Natural killer cell (primary cell): ENCODE results near the gene AKAP8L. TPM values are rescaled to one million over a fixed set of nuclear protein-coding genes. Genes with fewer than 3 reads are reported as not detected.

Experiments
- ATAC-seq, 3 donors: fragments of 150-1000 bp in 2 of 3; fragments of 200-7000 bp in 1 of 3; cut with Tn5 transposase; 1 replicate in 1 of 3; 2 replicates in 2 of 3; pipeline ENCODE4 v1.10.0; 2021; ENCODE audit warnings: mild to moderate bottlenecking in 2 of 3, moderate library complexity in 2 of 3
- DNase-seq, 2 donors: peaks; one replicate each; pipeline versions ENCODE4 v3.0.0 to v3.0.0-alpha.2; 2013 to 2021; ENCODE audit warnings: mixed read lengths in 1 of 2
- H3K27ac ChIP-seq: one replicate; pipeline ENCODE4 v1.5.1; 2013; ENCODE audit warnings: mild to moderate bottlenecking, low read length
- H3K27me3 ChIP-seq: one replicate; pipeline ENCODE4 v1.6.1; 2013; ENCODE audit warnings: low read length; ENCODE audit not compliant: control insufficient read depth, insufficient read depth
- H3K36me3 ChIP-seq: one replicate; pipeline ENCODE4 v1.6.1; 2013; ENCODE audit warnings: low read length; ENCODE audit not compliant: control insufficient read depth, insufficient read depth
- H3K4me1 ChIP-seq: one replicate; pipeline ENCODE4 v1.6.1; 2013; ENCODE audit warnings: low read length; ENCODE audit not compliant: control insufficient read depth, insufficient read depth
- H3K4me3 ChIP-seq: one replicate; pipeline ENCODE4 v1.5.1; 2013; ENCODE audit warnings: low read length
- H3K9me3 ChIP-seq: one replicate; pipeline ENCODE4 v1.6.1; 2013; ENCODE audit warnings: low read length; ENCODE audit not compliant: control insufficient read depth, insufficient read depth
- H3K27ac Mint-ChIP-seq, 2 donors: one replicate each; pipeline ENCODE4 v1.8.0; 2022; ENCODE audit warnings: mild to moderate bottlenecking in 2 of 2, mixed read lengths in 2 of 2, moderate library complexity in 1 of 2
- H3K27me3 Mint-ChIP-seq, 2 donors: one replicate each; pipeline ENCODE4 v1.8.0; 2022; ENCODE audit warnings: low read depth in 2 of 2, mixed read lengths in 2 of 2
- H3K36me3 Mint-ChIP-seq: one replicate; pipeline ENCODE4 v1.8.0; 2022; ENCODE audit warnings: mixed read lengths
- H3K4me1 Mint-ChIP-seq, 2 donors: one replicate each; pipeline ENCODE4 v1.8.0; 2022; ENCODE audit warnings: mixed read lengths in 2 of 2
- H3K4me3 Mint-ChIP-seq: one replicate; pipeline ENCODE4 v1.8.0; 2022; ENCODE audit warnings: mild to moderate bottlenecking, moderate library complexity, mixed read lengths
- H3K9me3 Mint-ChIP-seq, 2 donors: one replicate each; pipeline ENCODE4 v1.8.0; 2022; ENCODE audit warnings: mixed read lengths in 2 of 2
- CTCF ChIP-seq: fragments of 200-600 bp; IDR thresholded peaks from one replicate; pipeline ENCODE4 v1.8.0; 2022; ENCODE audit warnings: antibody characterized with exemption
- WGBS: methylation state at CpG from one replicate; pipeline ENCODE4 v1.1.7; 2013; ENCODE audit warnings: missing lambda C conversion rate; ENCODE audit not compliant: insufficient coverage; 5-methylcytosine and 5-hydroxymethylcytosine counted together
- intact Hi-C: fragments of 100-400 bp; cut with micrococcal nuclease; formaldehyde crosslinking; loops from one replicate; pipeline ENCODE4 v1.14.2; 2022
- total RNA-seq, 4 donors: library from RNA; stranded (reverse); fragments of 120-200 nt in 1 of 4; gene quantifications; one replicate each; pipeline versions ENCODE4 v1.2.3 to v1.2.4, GENCODE V29; 2013 to 2022

AKAP8L gene
- total RNA-seq, 3 donors from 2014 or later (not counting 1 experiment from before 2014, with no cell fraction given) = 144 to 174 (median 173) TPM

DNA sequence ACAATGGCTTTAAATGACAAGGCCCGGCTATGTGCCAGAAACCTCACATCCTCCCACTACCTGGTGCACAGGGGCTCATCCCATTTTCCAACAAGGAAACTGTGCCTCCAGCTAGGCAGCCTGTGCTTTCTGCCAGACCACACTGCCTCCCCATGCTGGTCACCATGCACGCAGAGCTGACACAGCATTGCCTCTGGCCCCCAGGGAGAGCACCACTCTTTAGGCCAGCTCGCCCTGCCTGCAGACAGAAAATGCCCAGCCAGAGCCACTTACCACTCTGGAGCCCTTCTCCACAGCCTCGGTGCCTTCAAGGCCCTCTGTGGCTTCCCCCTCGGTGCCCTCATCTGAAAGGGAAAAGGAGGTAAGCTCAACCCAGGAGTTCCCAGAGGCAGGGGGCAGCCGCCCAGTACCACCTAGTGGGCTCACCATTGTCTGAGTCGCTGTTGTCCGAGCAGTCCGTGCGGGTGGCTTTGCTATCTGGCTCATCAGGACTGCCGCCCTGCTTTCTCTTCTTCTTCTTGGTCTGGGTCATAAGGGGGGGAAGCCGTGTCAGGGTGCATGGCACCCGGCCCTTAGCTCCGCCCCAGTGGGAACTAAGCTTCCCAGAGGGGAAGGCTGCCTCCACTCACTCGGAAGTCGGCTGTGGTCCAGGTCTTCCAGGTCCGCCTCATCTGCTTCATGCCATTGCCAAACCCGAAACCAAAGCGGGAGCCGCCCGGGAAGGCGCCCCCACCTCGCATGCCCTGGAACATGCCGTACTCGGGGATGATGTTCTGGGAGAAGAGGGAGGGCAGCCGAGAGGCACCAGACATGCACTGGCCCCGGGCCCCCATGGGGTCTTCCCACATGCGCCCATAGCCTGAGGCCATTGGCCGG, 18.0 kb downstream of the AKAP8L start:
- no peak for ATAC-seq
- no peak for DNase-seq
- no peak for TF ChIP-seq CTCF
- Histone ChIP-seq H3K9me3 (no peaks in the 10 kb centered on the region), H3K27ac (no peak overlapping the region), H3K36me3 (peaks cover 78% of the 10 kb centered on the region), H3K4me1 (peaks cover 10% of the 10 kb centered on the region), H3K27me3 (no peaks in the 10 kb centered on the region), H3K4me3 (no peak overlapping the region)
- whole genome bisulfite sequencing = 98% methylated on average over 29 of the region's 29 CpGs
- intact Hi-C loops = no loop called here
- Mint-ChIP-seq H3K4me1 (peaks cover 20 to 39% of the 10 kb centered on the region in 2 donors), H3K9me3 (no peaks in the 10 kb centered on the region), H3K27me3 (no peaks in the 10 kb centered on the region), H3K4me3 (no peak overlapping the region), H3K36me3 (peaks cover 15% of the 10 kb centered on the region), H3K27ac (no peak overlapping the region)

- ATAC-seq (no peak), DNase-seq (no peak)
- Mint-ChIP-seq H3K4me3 (no peak overlapping the region), H3K4me1 (peaks cover 12 to 31% of the 10 kb centered on the region in 2 donors), H3K27me3 (no peaks in the 10 kb centered on the region), H3K9me3 (no peaks in the 10 kb centered on the region), H3K36me3 (peaks cover 15% of the 10 kb centered on the region), H3K27ac (no peak overlapping the region)
- 97% methylated on average over 14 of the region's 14 CpGs for WGBS
- intact Hi-C loops = no loop called here
- Histone ChIP-seq H3K27ac (no peak overlapping the region), H3K27me3 (no peaks in the 10 kb centered on the region), H3K36me3 (peaks cover 77% of the 10 kb centered on the region), H3K4me3 (no peak overlapping the region), H3K4me1 (peaks cover 6% of the 10 kb centered on the region), H3K9me3 (no peaks in the 10 kb centered on the region)
- TF ChIP-seq CTCF = no peak
These were observed 19.2 kb downstream of the AKAP8L start for GRCh38 chr19:15399635-15400034.

DNA sequence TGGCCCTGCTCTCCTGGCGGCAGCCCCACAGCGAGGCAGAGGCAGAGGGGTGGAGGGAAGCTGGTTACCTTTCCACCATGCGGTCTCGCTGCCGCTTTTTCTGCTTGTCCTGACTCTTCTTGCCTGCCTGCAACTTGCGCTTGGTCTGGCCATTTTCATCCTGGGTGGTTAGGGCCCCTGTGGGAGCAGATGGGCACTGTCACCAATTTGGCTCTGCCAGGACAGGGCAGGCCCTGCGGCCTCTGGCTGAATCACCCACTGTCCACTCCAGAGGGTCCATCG, 19.6 kb downstream of the AKAP8L start:
- no peaks in the 10 kb centered on the region for H3K27me3 ChIP-seq
- Mint-ChIP-seq H3K27ac (no peak overlapping the region), H3K4me3 (no peak overlapping the region), H3K36me3 (peaks cover 15% of the 10 kb centered on the region), H3K4me1 (peaks cover 7 to 26% of the 10 kb centered on the region in 2 donors), H3K27me3 (no peaks in the 10 kb centered on the region), H3K9me3 (no peaks in the 10 kb centered on the region)
- peaks cover 79% of the 10 kb centered on the region for H3K36me3 ChIP-seq
- DNase-seq = no peak
- H3K27ac ChIP-seq = no peak overlapping the region
- TF ChIP-seq CTCF = no peak
- ATAC-seq = no peak
- no peak overlapping the region for H3K4me3 ChIP-seq
- intact Hi-C loops = no loop called here
- H3K9me3 ChIP-seq = no peaks in the 10 kb centered on the region
- WGBS = 96% methylated on average over 8 of the region's 8 CpGs
- peaks cover 1% of the 10 kb centered on the region for H3K4me1 ChIP-seq
